Ramos (cell line): ENCODE measurements around the gene LEFTY2.
"Not testable (repeated sequence)": the region's sequence is repeated elsewhere in the genome, so short reads cannot be mapped to it uniquely, and the experiment has no call there.

ENCODE experiments used
- in situ Hi-C: fragments of 300-500 bp; cut with MboI; formaldehyde crosslinking; loops from one replicate; pipeline ENCODE4 v1.14.3; 2022; ENCODE audit warnings: low sequenced_read_pairs; ENCODE audit not compliant: unreplicated experiment

Gene LEFTY2

DNA sequence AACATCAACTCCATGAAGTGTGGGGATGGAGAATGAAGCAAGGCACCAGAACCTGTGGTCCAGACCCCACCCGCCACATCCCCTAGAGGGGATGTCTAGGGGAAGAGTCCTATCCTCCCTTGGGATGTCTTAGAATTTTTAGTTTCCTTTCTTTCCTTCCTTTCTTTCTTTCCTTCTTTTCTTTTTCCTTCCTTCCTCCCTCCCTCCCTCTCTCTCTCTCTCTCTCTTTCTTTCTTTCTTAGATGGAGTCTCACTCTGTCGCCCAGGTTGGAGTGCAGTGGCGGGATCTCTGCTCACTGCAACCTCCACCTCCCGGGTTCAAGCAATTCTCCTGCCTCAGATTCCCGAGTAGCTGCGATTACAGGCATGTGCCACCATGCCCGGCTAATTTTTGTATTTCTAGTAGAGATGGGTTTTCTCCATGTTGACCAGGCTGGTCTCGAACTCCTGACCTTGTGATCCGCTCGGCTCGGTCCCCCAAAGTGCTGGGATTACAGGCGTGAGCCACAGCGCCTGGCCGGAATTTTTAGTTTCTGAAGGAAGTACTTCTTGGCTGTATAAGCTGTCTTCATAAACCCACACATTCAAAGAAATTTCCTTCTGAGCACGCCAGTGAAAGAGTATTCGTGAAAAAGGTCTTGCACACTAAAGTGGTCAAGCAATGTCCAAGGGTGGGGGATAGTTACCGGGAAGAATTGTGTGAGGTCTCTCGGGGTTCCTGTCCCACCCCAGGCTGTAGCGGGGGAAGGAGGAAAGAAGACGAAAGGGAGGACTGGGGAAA lies 20.8 kb upstream of the LEFTY2 start:
- in situ Hi-C loops = no loop called here

DNA sequence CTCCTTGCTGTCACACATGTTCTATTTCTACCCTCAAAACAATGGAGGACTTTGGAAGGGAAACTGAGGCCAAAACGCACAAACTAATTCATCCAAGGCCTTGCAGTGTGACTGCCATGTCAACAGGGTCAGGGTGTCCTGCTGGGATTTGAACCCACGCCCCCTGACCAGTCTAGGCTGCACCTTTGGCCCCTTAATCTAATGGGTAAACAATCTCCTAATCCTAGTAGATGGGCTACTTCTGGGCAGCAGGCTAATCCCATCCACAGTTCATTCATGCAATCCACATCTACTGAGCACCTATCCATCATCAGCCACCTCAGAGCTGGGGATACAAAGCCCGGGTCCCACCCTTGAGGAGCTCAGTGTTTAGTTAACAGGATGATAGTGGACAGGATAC lies 17.0 kb upstream of the LEFTY2 start:
- in situ Hi-C loops = no loop called here

DNA sequence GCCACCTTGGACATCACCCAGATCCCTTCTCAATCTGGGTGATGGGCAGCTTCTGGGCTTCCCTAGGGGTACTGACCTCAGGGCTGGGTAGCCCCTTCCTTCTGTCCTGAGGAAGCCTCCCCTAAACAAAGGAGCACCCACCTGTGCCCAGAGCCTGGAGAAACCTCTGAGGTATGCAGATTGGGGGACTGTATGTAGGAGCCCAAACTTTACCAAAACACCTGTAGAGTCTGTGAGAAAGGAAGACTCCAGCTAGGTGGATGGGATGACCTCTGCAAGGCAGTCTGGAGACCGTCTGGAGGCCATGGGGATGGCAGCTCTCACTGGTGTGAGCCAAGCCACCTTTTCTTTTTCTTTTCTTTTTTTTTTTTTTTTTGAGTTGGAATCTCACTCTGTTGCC lies 13.7 kb upstream of the LEFTY2 start:
- in situ Hi-C loops = no loop called here

DNA sequence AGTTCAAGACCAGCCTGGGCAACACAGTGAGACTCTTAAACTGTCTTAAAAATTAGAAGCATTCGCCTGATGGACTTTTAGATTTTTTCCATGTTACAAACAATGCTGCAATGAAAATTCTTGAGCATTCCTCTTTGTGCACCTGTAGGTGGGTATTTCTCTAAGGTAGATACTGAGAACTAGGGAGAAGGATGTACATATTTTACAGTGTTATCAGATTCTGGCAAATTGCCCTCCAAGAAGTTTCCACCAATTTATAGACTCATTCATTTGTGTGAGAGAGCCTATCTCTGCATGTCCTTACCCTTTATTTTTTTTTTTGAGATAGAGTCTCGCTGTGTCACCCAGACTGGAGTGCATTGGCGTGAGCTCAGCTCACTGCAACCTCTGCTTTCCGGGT lies 12.3 kb upstream of the LEFTY2 start:
- in situ Hi-C loops = no loop called here

DNA sequence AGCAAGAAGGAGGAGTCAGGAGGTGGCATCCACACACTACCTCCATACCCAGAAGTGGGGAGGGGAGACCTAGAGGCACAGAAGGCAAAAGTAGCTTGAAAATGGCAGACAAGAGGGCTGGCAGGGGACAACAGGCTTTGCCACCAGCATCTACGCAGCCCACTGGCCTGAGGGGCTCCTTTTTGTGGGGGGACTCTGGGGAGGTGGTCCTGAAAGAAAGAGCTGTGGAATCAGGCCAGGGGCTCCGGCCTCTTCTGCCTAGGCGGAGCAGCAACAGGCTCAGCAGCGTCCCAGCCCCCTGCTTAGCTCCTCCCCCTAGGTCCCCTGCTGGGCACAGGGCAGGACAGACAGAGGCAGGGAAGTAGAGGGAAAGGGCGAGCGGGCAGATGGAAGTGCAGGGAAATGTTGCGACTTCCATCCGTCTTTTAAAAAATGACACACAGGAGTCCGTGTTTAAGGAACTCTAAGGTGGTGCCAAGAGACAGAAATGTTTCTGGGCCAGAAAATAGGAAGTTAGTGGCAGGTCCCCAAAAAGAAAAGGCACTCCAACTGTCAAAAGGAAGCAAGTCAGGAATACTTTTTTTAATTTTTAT lies 10.0 kb upstream of the LEFTY2 start:
- in situ Hi-C loops = no loop called here

DNA sequence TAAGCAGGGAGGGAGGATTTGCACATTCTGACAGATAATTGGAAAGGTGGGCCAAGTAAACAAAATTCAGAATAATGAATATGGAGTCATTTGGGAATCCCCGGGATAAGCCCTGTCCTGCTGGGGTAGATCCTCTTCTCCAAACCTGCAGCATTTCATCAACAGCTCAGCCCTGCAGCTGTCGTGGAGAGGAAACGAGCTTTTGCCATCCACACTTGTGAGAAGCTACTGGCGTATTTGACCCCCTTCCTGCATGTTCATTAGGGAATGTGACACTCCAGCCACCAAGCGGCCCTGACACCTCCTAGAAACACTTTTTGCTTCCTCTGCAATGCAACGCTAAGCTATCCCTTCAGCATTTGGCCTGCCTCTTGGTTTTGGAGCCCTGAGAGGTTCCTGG lies 8.0 kb upstream of the LEFTY2 start:
- in situ Hi-C loops = no loop called here

DNA sequence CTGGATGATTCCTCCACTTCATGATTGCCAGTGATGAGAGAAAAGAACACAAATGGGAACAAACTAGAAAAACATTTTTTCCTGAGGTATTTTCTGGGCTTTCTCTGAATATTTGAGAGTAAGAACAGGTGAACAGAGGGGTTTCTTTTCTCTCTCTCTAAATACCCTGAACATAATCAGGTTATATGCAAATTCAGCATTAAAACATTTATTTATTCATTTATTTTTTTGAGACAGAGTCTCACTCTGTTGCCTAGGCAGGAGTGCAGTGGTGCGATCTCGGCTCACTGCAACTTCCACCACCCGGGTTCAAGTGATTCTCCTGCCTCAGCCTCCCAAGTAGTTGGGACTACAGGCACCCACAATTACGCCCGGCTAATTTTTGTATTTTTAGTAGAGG lies 5.8 kb upstream of the LEFTY2 start:
- in situ Hi-C loops = no loop called here

DNA sequence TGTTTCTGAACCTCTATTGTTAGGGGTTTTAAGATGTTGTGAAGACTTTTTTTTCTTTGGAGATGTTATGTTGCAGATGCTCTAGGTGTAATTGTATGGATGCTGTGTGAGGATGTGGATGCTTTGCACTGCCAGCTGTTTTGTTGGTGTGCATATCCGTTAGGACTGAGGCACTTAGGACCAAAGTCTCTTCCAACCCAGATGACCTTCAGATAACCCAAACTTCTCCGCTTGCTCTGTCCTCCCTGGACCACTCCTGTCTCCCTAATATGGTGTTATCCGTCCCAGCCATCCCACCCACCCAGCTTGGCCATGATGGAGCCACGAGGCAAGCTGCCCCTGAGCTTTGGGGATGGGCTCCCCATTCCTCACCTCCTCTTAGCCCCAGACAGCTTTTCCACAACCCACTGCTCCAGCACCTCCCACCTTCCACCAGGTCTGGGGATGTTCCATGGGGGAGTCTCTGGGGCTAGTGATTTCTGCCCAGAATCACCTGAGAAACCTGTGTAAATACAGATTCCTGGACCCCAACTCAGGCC lies 5.1 kb upstream of the LEFTY2 start:
- in situ Hi-C loops = no loop called here

DNA sequence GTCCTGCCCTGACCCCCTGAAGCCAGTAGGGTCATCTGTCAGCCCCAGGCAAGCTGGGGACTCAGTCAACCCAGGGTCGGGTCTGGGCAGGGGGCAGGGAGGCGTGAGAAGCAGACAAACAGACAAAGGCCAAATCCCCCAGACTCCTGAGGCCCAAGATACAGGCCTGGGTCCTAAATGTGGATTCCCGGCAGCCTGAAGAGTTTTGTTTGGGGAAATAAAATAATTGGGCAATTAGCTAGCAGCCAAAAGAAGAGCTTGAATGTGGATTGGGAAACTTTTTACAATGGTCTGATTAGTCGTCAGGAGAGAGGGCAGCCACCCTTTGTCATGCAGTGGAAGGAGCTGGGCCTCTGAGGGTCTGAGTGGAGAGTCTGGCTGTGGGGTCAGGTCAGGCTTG lies 4.5 kb upstream of the LEFTY2 start:
- in situ Hi-C loops = no loop called here

DNA sequence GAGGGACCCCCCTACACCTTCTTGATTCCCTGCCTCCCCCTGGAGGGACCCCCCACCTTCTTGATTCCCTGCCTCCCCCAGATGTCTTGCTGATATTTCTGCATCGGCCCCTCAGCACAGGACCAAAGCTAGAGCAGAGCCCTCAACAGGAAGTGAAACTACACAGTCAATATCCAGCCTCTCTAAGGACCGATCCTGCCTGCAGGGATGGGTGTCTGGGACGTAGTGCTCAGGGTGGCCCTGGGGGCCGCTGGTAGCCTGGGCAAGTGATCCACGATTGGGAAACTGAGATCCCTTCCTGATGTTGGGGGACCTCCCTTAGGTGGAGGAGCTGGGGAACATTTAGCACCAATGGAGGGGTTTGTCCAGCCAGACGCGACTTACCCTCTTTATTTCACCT lies 3.9 kb upstream of the LEFTY2 start:
- in situ Hi-C loops = no loop called here

DNA sequence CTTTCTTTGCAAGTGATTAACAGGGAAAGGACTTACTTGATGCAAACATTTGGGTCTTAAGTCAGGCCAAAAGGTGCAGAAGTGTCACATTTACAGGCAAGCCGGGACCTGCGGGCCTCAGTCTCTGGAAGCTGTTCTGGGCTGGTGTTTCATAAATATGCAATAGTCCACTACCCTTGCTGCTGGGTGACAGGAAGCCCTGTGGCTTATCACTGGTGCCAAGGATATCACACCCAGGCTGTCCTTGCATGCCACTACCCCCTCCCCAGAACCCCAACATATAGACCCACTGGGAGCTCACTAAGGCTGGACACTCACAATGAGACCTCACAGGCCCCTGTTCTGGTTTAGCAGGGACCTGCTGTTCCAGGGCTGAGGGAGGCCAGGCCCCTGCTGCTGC lies 3.4 kb upstream of the LEFTY2 start:
- in situ Hi-C loops = no loop called here

DNA sequence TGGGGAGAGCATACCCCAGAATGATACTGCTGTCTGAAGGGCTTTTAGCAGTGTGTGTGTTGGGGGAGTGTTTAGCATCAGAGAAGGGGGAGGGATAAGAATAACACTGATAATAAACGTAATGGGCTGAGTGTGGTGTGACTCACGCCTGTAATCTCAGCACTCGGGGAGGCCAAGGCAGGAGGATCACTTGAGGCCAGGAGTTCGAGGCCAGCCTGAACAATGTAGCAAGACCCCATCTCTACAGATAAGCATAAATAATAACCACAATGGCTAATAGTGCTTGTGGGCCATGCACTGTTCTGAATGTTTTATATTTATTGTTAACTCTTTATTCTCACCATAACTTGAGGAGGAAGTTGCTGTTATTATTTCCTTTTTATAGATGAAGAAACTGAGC lies 2.6 kb upstream of the LEFTY2 start:
- in situ Hi-C loops = no loop called here

DNA sequence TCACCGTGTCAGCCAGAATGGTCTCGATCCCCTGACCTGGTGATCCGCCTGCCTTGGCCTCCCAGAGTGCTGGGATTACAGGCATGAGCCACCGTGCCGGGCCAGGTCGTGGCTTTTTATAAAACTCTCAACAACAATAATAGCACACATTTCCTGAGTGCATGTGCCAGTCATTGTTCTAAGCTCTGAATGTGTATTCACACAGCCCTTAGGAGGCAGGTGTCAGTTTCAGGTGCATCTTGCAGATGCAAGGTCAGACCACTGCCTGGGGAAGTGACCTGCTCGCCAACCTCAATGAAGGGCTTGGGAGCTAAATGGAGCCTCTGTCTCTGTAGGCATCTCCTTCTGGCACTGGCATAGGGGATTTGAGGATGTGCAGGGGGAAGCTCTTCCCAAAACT lies 1.6 kb upstream of the LEFTY2 start:
- in situ Hi-C loops = no loop called here

DNA sequence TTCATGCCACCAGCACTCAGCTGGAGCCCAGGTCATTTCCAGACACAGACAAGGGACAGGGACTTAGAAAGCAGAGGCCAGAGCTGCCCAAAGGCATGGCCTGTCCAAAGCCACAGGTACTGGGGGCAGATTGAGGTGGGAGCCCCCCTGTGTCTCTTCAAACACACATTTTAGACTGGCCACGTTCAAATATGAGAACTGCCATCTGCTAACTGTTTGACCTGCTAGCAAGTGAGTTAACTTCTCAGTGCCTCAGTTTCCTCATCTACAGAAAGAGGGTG lies 862 bp upstream of the LEFTY2 start:
- in situ Hi-C loops = no loop called here

DNA sequence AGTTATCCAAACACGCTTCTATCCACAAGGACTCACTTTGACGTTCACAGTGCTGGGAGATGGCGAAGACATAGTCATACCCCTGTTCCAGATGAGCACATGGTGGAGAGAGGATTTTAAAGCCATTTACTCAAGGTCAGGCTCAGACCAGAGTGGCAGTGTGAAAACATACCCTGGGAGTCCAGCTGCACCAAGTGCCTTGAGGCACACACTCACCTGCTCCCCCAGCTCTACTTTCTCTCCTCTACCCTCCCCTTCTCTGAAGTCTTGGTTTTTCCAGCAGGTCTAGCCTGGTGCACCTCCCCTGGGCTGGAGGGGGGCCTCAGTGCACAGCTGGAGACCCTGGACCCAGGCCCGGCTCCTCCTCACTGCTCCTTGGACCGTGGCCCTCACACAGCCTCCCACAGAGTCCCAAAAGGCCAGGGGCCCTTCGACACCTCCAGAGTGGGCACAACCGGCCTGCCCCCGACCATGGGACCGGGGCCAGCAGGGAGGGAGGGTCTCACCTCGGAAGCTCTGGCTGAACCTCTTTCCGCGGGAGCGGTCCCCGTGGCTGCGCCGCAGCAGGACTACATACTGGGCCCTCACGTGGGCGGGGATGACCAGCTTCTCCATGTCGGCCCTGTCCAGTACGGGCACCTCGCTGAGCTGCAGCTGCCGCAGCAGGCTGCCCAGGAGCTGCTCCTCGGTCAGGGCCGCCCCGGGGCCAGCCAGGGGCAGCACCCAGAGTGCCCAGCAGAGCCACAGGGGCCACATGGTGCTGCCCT lies 452 bp downstream of the LEFTY2 start:
- in situ Hi-C loops = no loop called here

DNA sequence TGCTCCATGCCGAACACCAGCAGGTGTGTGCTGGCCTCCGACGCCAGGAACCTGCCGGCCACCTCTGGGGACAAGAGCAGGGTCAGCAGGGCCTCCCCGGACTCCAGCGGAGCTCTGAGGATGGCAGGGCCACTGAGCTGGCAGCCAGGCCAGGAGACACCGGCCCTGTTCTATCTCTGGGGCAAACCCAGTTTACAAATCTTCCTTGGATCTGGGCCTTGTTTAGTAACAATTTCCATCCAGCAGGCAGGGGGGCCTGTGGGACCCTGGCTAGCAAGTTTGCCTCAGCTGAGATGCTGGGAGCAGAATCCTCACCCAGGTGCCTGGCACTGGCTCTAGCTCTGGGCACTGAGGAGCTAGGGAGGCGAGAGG lies 1.1 kb downstream of the LEFTY2 start:
- in situ Hi-C loops = not testable (repeated sequence)

DNA sequence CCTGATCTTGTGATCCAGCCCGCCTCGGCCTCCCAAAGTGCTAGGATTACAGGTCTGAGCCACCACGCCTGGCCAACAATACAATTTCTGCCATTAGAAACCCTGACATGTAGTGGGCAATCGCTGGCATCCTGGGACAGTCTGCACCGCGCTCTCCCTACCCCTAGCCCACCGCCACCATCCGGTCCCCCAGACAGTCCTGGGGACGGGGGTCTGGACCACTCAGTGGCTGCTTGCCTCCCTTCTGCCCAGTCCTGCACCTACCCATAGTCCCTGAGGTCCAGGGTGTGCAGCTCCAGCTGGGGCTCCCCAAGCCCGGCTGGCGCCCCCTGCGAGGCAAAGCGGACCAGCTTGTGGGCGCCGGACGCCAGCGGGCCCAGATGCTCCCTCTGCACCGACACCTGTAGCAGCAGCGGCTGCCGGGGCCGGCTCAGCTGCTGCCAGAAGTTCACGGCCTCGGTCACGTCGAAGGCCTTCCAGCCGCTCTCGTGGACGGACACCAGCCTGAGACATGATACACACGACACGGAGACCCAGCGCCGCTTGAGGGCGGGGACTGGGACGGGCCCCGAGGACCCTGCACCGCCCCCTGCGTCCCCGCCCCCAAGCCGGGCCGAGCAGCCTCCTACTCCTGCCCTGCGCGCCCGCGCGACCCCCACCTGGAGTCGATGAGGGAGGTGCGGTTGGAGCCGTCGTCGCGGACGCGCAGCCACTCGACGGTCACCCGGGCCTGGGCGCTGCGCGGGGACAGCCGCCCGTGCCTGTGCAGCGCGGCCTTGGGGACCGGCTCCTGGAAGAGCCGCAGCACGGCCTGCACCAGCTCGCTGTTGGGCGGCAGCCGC lies 1.7 kb downstream of the LEFTY2 start:
- in situ Hi-C loops = not testable (repeated sequence)

DNA sequence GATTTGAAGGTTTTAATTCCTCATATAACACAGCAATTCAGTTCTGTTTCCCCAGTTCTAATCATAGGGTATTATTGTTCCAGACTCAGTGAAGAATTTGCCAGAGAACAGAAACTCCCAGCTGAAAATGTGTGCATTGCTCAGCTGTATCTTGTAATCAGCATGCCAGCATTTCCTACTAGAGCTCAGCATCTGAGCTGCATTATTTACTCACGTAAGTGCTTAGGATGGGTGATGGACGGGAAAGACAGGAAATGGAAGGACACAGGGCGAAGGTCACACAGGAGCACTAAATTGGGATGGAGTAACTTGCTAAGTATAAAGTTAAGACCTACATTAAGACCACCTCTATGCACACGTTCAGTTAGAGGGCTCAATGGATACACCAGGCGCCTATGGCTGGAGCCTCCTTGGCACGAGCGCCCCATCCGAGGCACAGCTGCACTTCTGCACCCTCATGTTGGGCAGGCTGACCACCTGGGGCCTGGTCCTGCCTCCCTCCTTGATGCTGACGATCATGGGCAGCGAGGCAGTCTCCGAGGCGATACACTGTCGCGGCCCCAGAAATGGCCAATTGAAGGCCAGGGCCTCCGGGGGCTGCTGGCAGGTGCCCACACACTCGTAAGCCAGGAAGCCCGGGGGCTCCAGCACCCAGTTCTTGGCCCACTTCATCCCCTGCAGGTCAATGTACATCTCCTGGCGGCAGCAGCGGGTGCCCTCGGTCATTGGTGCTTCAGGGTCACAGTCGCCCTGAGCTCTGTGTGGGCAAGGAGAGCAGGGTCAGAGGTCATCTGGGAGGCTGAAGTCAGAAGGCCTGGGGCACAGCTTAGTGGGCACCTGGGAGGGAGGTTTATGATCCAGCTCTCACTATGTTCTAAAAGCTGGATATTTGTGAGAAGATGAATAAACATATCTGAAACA lies 3.7 kb downstream of the LEFTY2 start:
- in situ Hi-C loops = no loop called here

DNA sequence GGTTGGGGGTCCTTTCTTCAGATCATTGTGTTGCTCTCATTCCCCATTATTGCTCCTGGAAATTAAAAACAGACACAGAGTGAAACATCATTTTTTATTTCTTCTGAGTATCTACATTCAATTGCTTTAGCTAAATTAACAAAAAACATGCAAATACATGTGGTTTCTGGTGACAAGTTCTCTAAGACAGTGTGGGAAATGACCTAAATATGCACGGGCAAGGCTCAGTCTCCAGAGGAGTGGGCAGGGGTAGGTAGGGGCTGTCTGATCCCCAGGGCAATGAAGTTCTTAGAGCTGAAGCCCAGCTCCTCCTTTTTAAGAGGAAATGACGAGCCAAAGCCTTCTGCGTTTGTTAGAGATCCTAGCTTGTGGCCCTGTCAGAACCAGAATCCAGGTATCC lies 4.5 kb downstream of the LEFTY2 start:
- in situ Hi-C loops = no loop called here

DNA sequence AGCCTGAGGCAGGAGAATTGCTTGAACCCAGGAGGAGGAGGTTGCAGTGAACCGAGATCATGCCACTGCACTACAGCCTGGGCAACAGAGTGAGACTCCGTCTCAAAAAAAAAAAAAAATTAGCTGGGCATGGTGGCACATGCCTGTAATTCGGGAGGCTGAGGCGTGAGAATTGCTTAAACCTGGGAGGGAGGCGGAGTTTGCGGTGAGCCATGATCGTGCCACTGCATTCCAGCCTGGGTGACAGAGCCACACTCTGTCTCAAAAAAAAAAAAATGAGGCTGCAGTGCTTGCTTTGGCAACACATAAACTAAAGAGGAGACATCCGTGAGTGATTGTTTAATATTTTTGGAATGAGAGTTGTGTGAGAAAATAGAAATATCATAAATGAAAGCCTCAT lies 4.9 kb downstream of the LEFTY2 start:
- in situ Hi-C loops = not testable (repeated sequence)
